A673 (cell line): Measurements from ENCODE around the gene VENTX. TPM values are rescaled to one million over a fixed set of nuclear protein-coding genes. Genes with fewer than 3 reads are reported as not detected.

Source experiments
- BruUV-seq: library from RNA; stranded (reverse); fragments of 400-500 nt; replicated peaks from 2 replicates; lab custom pipeline; 2021; lab: Mats Ljungman, UMichigan
- CTCF ChIA-PET: fragments of 300-600 bp; sonication (Branson Sonifier 250); formaldehyde crosslinking; loops from one replicate; lab custom pipeline; 2022; ENCODE audit warnings: antibody characterized with exemption; lab: Charles Lee
- POLR2A ChIA-PET: fragments of 300-600 bp; sonication (Branson Sonifier 250); formaldehyde crosslinking; loops from one replicate; lab custom pipeline; 2022; ENCODE audit warnings: antibody characterized with exemption; ENCODE audit not compliant: low non-redundant PET; lab: Charles Lee
- DNase-seq: peaks from one replicate; pipeline ENCODE4 v3.0.0-alpha.2; 2015; ENCODE audit warnings: low spot score
- H3K27ac ChIP-seq: fragments of 200-600 bp; sonication (generic); 2 replicates; pipeline ENCODE4 v1.5.1; 2016; ENCODE audit warnings: mixed run types, low read depth, mild to moderate bottlenecking, mixed read lengths, antibody characterized with exemption, low read length; ENCODE audit not compliant: poor library complexity, severe bottlenecking
- H3K27me3 ChIP-seq: fragments of 200-600 bp; sonication (generic); replicated peaks from 2 replicates; pipeline ENCODE4 v1.6.1; 2017; ENCODE audit warnings: mixed run types, low read depth, mild to moderate bottlenecking, mixed read lengths, antibody characterized with exemption, low read length; ENCODE audit not compliant: insufficient read depth, poor library complexity
- H3K36me3 ChIP-seq: fragments of 200-600 bp; sonication (generic); 2 replicates; pipeline ENCODE4 v1.6.1; 2016; ENCODE audit warnings: mixed run types, mild to moderate bottlenecking, mixed read lengths, antibody characterized with exemption, low read length; ENCODE audit not compliant: insufficient read depth, poor library complexity, severe bottlenecking
- H3K4me1 ChIP-seq: fragments of 200-600 bp; sonication (generic); 2 replicates; pipeline ENCODE4 v1.6.1; 2017; ENCODE audit warnings: mixed run types, mild to moderate bottlenecking, mixed read lengths, antibody characterized with exemption, low read length; ENCODE audit not compliant: insufficient read depth, poor library complexity, severe bottlenecking
- H3K4me3 ChIP-seq: fragments of 200-600 bp; sonication (generic); 2 replicates; pipeline ENCODE4 v1.5.1; 2016; ENCODE audit warnings: low read depth, mixed run types, mild to moderate bottlenecking, mixed read lengths, low read length; ENCODE audit not compliant: poor library complexity, severe bottlenecking
- H3K9me3 ChIP-seq: fragments of 200-600 bp; sonication (generic); 2 replicates; pipeline ENCODE4 v1.6.1; 2016; ENCODE audit warnings: mixed run types, low read depth, mild to moderate bottlenecking, mixed read lengths, antibody characterized with exemption, low read length; ENCODE audit not compliant: poor library complexity, severe bottlenecking
- EZH2 ChIP-seq: fragments of 200-600 bp; sonication (generic); IDR thresholded peaks from 2 replicates; pipeline ENCODE4 v1.6.1; 2017; ENCODE audit warnings: borderline replicate concordance, low read depth, mild to moderate bottlenecking, mixed read lengths, antibody characterized with exemption, low read length; ENCODE audit not compliant: poor library complexity, severe bottlenecking
- intact Hi-C: fragments of 100-400 bp; cut with micrococcal nuclease; formaldehyde crosslinking; loops from one replicate; pipeline ENCODE4 v1.10.0; 2022; ENCODE audit not compliant: unreplicated experiment
- microRNA-seq: library from miRNA; unstranded; fragments of <30 nt; microRNA quantifications from one replicate; pipeline ENCODE4 v1.2.0, GENCODE V29; 2021
- total RNA-seq: library from RNA; stranded (reverse); gene quantifications from 2 replicates; pipeline ENCODE4 v1.2.3, GENCODE V29; 2021
- TF ChIP-seq, protein P1 (sequence below): fragments of 300-800, 200-600 bp; sonication (generic); conservative IDR thresholded peaks from 2 replicates; pipeline ENCODE4 v1.5.1; 2017; ENCODE audit warnings: low read depth, mild to moderate bottlenecking, antibody characterized with exemption, low read length, moderate library complexity, mixed read lengths

VENTX gene
- total RNA-seq, 1 experiment from 2014 or later = not detected

DNA sequence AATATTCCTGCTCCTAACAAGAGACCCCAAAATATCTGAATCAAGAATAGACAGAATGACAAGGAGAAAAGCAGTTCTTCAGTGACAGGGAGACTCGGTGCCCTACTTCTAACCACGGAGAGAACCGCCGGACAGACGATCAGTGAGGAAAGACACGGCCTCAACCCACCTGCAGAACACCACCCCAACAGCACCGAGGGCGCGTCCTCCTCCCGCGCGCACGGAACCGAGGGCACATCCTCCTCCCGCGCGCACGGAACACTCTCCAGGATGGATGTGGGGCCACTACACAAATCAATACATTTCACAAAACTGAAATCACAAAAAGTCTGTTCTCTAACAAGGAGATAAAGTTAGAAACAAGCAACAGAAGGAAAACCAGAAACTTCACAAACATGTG lies 48.7 kb downstream of the VENTX start:
- Histone ChIP-seq H3K27me3 (no peaks in the 10 kb centered on the region), H3K27ac (no peak overlapping the region), H3K4me3 (no peak overlapping the region), H3K36me3 (peaks cover 62% of the 10 kb centered on the region), H3K9me3 (no peaks in the 10 kb centered on the region), H3K4me1 (no peaks in the 10 kb centered on the region)
- POLR2A ChIA-PET = no interaction called here
- intact Hi-C loops = no loop called here
- no peak for DNase-seq
- no TSS peak for BruUV-seq
- TF ChIP-seq, protein P1, sequence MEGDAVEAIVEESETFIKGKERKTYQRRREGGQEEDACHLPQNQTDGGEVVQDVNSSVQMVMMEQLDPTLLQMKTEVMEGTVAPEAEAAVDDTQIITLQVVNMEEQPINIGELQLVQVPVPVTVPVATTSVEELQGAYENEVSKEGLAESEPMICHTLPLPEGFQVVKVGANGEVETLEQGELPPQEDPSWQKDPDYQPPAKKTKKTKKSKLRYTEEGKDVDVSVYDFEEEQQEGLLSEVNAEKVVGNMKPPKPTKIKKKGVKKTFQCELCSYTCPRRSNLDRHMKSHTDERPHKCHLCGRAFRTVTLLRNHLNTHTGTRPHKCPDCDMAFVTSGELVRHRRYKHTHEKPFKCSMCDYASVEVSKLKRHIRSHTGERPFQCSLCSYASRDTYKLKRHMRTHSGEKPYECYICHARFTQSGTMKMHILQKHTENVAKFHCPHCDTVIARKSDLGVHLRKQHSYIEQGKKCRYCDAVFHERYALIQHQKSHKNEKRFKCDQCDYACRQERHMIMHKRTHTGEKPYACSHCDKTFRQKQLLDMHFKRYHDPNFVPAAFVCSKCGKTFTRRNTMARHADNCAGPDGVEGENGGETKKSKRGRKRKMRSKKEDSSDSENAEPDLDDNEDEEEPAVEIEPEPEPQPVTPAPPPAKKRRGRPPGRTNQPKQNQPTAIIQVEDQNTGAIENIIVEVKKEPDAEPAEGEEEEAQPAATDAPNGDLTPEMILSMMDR = no peak
- TF ChIP-seq EZH2 = no peak
- CTCF ChIA-PET = no interaction called here

DNA sequence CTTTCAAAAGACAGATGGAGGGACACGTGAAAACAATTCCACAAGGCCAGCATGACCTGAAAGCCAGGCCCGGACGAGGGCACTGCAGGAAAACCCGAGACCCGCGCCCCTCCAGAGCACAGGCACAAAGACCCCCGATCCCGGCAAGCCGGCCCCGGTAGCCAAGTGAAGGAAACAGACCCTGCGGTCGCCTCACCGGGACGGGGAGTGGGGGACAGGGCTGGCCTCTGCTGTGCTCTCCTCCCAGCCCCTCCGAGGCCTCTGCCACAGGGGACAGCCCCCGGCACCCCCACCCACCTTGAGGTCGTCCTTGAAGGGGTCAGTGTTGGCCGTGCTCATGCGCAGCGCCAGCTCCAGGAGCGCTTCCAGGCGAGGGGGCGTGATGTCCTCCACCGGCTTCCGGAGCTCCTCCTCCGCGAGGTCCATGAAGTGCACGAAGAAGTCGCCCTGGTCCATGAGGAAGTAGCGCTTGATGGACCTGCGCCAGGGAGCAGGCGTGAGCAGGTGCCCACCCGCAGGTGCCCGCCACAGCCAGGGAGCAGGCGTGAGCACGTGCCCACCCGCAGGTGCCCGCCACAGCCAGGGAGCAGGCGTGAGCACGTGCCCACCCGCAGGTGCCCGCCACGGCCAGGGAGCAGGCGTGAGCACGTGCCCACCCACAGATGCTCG lies 50.3 kb downstream of the VENTX start:
- no peak for TF ChIP-seq EZH2
- TF ChIP-seq, protein P1 = no peak
- CTCF ChIA-PET = no interaction called here
- intact Hi-C loops = no loop called here
- no TSS peak for BruUV-seq
- Histone ChIP-seq H3K27me3 (no peaks in the 10 kb centered on the region), H3K4me1 (no peaks in the 10 kb centered on the region), H3K4me3 (no peak overlapping the region), H3K9me3 (no peaks in the 10 kb centered on the region), H3K27ac (no peak overlapping the region), H3K36me3 (peaks cover 63% of the 10 kb centered on the region)
- POLR2A ChIA-PET = no interaction called here
- no peak for DNase-seq

DNA sequence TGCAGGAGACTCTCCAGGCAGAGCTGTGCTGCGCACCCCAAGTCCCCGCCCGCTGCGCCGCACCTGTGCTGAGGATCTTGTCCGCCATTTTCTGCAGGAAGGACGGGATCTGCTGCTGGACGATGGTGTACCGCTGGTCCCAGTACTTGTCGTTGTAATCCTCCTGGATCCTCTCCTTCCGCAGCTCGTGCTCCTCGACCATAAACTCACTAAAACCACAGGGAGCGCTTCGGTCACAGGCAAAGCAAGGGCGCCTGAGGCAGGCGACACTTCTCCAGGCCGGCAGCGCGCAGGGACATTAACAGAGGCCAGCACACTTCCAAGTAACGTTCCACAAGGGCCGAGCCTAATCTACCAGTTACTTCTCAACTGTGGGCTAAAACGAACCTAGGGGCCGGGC lies 52.1 kb downstream of the VENTX start:
- intact Hi-C loops = no loop called here
- Histone ChIP-seq H3K27ac (no peak overlapping the region), H3K36me3 (peaks cover 46% of the 10 kb centered on the region), H3K4me1 (no peaks in the 10 kb centered on the region), H3K9me3 (no peaks in the 10 kb centered on the region), H3K27me3 (no peaks in the 10 kb centered on the region), H3K4me3 (no peak overlapping the region)
- POLR2A ChIA-PET = no interaction called here
- TF ChIP-seq, protein P1 = no peak
- no peak for TF ChIP-seq EZH2
- CTCF ChIA-PET = no interaction called here
- no TSS peak for BruUV-seq
- DNase-seq = no peak

Small RNA genes lying within 50 kb of the gene (microRNA-seq; reads per million reads assigned to microRNA genes)
- gene MIR202 = not detected

Other genes with a start within 250 kb of the VENTX start
- gene ADGRA1, start 149.9 kb upstream of the VENTX start, total RNA-seq = 0.82 and 0.87 TPM in 2 replicates
- gene KNDC1, start 77.6 kb upstream of the VENTX start, total RNA-seq = not detected in 2 replicates
- gene UTF1, start 7.6 kb upstream of the VENTX start, total RNA-seq = not detected in 2 replicates
- gene ADAM8, start 39.0 kb downstream of the VENTX start, total RNA-seq = 1.0 and 1.2 TPM in 2 replicates
- 72.7 and 75.1 TPM in 2 replicates for gene TUBGCP2, start 71.0 kb downstream of the VENTX start, total RNA-seq
- 51.8 and 61.4 TPM in 2 replicates for gene ZNF511, start 71.1 kb downstream of the VENTX start, total RNA-seq
- gene CALY, start 99.0 kb downstream of the VENTX start, total RNA-seq = 0.57 TPM in 1 of 2 replicates, not detected in the other
- gene PRAP1, start 109.5 kb downstream of the VENTX start, total RNA-seq = not detected in 2 replicates
- gene FUOM, start 120.2 kb downstream of the VENTX start, total RNA-seq = 16.0 and 22.3 TPM in 2 replicates
- 96.3 and 101 TPM in 2 replicates for gene ECHS1, start 135.5 kb downstream of the VENTX start, total RNA-seq
- 0.92 and 2.1 TPM in 2 replicates for gene PAOX, start 141.4 kb downstream of the VENTX start, total RNA-seq
- gene MTG1, start 156.3 kb downstream of the VENTX start, total RNA-seq = 79.0 and 83.3 TPM in 2 replicates
- 0.13 TPM in 1 of 2 replicates, not detected in the other for gene SPRN, start 186.8 kb downstream of the VENTX start, total RNA-seq
- 1.8 and 2.2 TPM in 2 replicates for gene SCART1, start 216.1 kb downstream of the VENTX start, total RNA-seq